Measurements from ENCODE around the gene DCAF12L2.

DNA sequence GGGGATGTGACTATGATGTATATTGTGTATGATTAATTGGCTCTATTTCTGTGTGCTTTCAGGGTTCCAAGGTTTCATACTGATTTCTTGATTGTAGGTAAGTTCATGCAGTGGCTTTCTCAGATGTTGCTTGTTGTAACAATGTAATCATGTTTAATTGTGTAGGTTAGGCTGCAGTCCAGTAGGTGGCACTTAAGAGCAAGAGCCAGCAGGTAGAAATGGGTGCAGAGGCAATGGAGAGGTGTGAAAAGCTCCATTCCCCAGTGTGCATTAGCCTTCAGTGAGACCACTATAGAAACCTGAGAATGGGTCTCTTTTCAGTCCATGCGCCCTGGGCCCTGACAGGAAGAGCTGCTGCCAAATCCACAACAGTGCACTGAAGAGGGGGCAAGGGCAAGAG lies 28.2 kb downstream of the DCAF12L2 start:
- TF ChIP-seq, protein P1, sequence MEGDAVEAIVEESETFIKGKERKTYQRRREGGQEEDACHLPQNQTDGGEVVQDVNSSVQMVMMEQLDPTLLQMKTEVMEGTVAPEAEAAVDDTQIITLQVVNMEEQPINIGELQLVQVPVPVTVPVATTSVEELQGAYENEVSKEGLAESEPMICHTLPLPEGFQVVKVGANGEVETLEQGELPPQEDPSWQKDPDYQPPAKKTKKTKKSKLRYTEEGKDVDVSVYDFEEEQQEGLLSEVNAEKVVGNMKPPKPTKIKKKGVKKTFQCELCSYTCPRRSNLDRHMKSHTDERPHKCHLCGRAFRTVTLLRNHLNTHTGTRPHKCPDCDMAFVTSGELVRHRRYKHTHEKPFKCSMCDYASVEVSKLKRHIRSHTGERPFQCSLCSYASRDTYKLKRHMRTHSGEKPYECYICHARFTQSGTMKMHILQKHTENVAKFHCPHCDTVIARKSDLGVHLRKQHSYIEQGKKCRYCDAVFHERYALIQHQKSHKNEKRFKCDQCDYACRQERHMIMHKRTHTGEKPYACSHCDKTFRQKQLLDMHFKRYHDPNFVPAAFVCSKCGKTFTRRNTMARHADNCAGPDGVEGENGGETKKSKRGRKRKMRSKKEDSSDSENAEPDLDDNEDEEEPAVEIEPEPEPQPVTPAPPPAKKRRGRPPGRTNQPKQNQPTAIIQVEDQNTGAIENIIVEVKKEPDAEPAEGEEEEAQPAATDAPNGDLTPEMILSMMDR (conservative IDR thresholded peaks at IDR 0.05 in 1 of 2, IDR thresholded peaks at IDR 0.05 in 1 of 2; ENCODE audit: low read depth in 1 of 2, low read length in 2 of 2), result no peak
- no peak for TF ChIP-seq EZH2 (IDR thresholded peaks at IDR 0.05; ENCODE audit: low read length, missing control alignments)

All from fibroblast of lung (primary cell).